DOHH2 (cell line): ENCODE data around the gene AIFM1.

Source experiments
- H3F3A ChIP-seq: fragments of 200-600 bp; sonication (generic), shearing (Covaris generic); 2 replicates; pipeline ENCODE4 v1.6.0; 2016; ENCODE audit warnings: antibody characterized with exemption, mild to moderate bottlenecking; ENCODE audit not compliant: control insufficient read depth, insufficient read depth
- H3K27ac ChIP-seq: fragments of 200-600 bp; sonication (generic); 2 replicates; pipeline ENCODE4 v1.5.1; 2014; ENCODE audit warnings: low read depth, mild to moderate bottlenecking, low read length, moderate library complexity
- H3K27me3 ChIP-seq: fragments of 200-600 bp; sonication (generic); 2 replicates; pipeline ENCODE4 v1.6.1; 2014; ENCODE audit warnings: mild to moderate bottlenecking, low read length, mixed read lengths; ENCODE audit not compliant: control insufficient read depth
- H3K36me3 ChIP-seq: fragments of 200-600 bp; sonication (generic); 2 replicates; pipeline ENCODE4 v1.6.1; 2014; ENCODE audit warnings: mild to moderate bottlenecking, low read length, moderate library complexity, mixed read lengths; ENCODE audit not compliant: control insufficient read depth
- H3K4me1 ChIP-seq: fragments of 200-600 bp; sonication (generic); 2 replicates; pipeline ENCODE4 v1.6.1; 2014; ENCODE audit warnings: mild to moderate bottlenecking, low read length, mixed read lengths; ENCODE audit not compliant: control insufficient read depth
- H3K4me2 ChIP-seq: fragments of 200-600 bp; sonication (generic); 2 replicates; pipeline ENCODE4 v1.6.0; 2014; ENCODE audit warnings: mild to moderate bottlenecking, low read length, moderate library complexity
- H3K4me3 ChIP-seq: fragments of 200-600 bp; sonication (generic); 2 replicates; pipeline ENCODE4 v1.5.1; 2014; ENCODE audit warnings: mild to moderate bottlenecking, low read length, mixed read lengths
- H3K79me2 ChIP-seq: fragments of 200-600 bp; sonication (generic); 2 replicates; pipeline ENCODE4 v1.6.1; 2014; ENCODE audit warnings: mild to moderate bottlenecking, low read length, mixed read lengths; ENCODE audit not compliant: control insufficient read depth
- H3K9me2 ChIP-seq: fragments of 200-600 bp; sonication (generic); replicated peaks from 2 replicates; pipeline ENCODE4 v1.6.1; 2014; ENCODE audit warnings: mild to moderate bottlenecking, low read length, mixed read lengths; ENCODE audit not compliant: control insufficient read depth
- H3K9me3 ChIP-seq: fragments of 200-600 bp; sonication (generic); 2 replicates; pipeline ENCODE4 v1.6.1; 2014; ENCODE audit warnings: antibody characterized with exemption, low read length, mixed read lengths; ENCODE audit not compliant: control insufficient read depth, insufficient read depth
- H4K20me1 ChIP-seq: fragments of 200-600 bp; sonication (generic); 2 replicates; pipeline ENCODE4 v1.6.0; 2014; ENCODE audit warnings: low read depth, mild to moderate bottlenecking, antibody characterized with exemption, low read length, moderate library complexity; ENCODE audit not compliant: control insufficient read depth, insufficient read depth
- EZH2phosphoT487 ChIP-seq: fragments of 200-600 bp; sonication (generic); IDR thresholded peaks from 2 replicates; pipeline ENCODE4 v1.6.1; 2017; ENCODE audit warnings: borderline replicate concordance, mild to moderate bottlenecking, antibody characterized with exemption, low read length, moderate library complexity, mixed read lengths
- TF ChIP-seq, protein P1 (sequence below): fragments of 200-600 bp; sonication (generic); IDR thresholded peaks from one replicate; pipeline ENCODE4 v1.5.1; 2014; ENCODE audit warnings: antibody characterized with exemption, mild to moderate bottlenecking, low read depth, low read length; ENCODE audit not compliant: poor library complexity, severe bottlenecking

Gene AIFM1

DNA sequence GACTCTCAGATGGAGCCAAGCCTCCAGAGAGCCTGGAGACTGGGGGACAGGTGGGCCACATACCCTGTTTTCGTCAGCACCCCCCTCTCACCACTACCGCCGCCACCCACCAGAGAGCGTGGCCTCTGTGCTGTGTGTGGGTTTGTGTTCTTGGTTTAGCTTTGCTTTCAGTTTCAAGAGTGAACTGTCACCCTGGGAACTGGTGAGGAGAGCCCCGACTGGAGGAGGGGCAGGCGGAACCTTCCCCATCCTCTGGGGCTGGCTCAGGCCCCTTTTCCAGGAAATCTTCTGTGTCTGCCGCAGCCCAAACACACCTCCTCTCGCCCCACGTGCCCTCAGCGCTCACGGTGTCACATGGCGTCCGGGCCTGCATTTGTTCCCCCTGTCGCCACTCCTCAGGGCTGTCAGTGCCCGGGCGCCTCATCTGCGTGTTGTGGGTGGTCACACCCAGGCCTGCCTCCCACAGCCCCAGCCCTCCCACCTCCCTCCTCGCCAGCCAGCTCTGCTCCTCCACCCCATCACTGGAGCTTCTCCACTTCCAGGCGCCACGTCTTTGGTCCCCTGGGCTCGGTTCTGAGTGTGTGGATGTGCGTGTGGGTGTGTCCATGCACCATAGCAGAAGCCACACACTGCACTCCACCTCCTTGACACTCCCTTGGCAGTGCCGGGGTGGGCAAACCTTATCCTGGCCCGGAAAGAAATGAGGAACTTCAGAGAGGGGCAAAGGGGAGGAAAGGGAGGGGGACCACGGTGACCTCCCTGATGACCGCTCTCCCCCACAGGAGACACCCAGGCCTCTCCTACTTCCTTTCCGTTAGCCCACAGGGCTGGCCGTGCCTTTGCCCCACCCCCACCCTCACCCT, 83.2 kb downstream of the AIFM1 start:
- Histone ChIP-seq H3K4me2 (peak overlapping the region; percentile 97), H3K27me3 (no peaks in the 10 kb centered on the region), H3F3A (peaks cover 16% of the 10 kb centered on the region), H3K9me2 (no peaks in the 10 kb centered on the region), H3K36me3 (peaks cover 21% of the 10 kb centered on the region), H3K4me1 (peaks cover 62% of the 10 kb centered on the region), H4K20me1 (no peaks in the 10 kb centered on the region), H3K79me2 (peaks cover 50% of the 10 kb centered on the region), H3K27ac (peak overlapping the region; percentile 97), H3K4me3 (peak overlapping the region; percentile 74), H3K9me3 (no peaks in the 10 kb centered on the region)
- no peak for TF ChIP-seq EZH2phosphoT487
- TF ChIP-seq, protein P1, sequence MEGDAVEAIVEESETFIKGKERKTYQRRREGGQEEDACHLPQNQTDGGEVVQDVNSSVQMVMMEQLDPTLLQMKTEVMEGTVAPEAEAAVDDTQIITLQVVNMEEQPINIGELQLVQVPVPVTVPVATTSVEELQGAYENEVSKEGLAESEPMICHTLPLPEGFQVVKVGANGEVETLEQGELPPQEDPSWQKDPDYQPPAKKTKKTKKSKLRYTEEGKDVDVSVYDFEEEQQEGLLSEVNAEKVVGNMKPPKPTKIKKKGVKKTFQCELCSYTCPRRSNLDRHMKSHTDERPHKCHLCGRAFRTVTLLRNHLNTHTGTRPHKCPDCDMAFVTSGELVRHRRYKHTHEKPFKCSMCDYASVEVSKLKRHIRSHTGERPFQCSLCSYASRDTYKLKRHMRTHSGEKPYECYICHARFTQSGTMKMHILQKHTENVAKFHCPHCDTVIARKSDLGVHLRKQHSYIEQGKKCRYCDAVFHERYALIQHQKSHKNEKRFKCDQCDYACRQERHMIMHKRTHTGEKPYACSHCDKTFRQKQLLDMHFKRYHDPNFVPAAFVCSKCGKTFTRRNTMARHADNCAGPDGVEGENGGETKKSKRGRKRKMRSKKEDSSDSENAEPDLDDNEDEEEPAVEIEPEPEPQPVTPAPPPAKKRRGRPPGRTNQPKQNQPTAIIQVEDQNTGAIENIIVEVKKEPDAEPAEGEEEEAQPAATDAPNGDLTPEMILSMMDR: peak; percentile 30

DNA sequence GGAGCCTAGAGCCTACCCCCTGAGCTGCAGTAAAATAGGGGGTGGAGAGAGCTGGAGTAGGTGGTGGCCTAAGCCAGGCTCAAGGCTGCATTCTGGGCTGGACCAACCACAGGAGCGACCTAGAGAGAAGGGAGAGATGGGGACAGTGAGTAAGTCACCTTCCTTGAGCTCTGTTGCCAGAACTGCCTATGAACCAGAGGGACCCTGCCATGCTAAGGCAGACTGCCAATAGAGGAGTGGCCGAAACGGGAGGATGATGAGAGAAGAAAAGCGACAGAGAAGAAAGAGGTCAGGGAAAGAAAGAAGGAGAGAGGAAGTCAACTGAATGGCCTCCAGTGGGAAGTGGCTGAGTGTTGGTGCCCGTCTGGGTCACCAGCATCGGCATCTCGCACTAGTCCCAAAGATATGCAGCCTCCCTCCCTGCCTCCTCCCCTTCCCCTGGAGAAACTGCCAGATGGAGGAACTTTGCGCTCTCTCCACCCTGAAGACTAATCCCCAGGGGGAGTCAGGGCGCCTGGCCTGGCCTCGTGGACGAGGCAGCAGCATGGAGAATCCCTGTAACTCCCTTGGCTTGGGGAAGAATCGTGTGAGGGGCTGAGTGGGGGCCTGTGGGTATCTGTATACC, 84.1 kb downstream of the AIFM1 start:
- H3K27ac ChIP-seq: peak overlapping the region; percentile 97
- H3K79me2 ChIP-seq: peaks cover 43% of the 10 kb centered on the region
- H3K4me2 ChIP-seq: no peak overlapping the region
- no peak overlapping the region for H3K4me3 ChIP-seq
- H4K20me1 ChIP-seq: no peaks in the 10 kb centered on the region
- H3K9me2 ChIP-seq: no peaks in the 10 kb centered on the region
- no peaks in the 10 kb centered on the region for H3K9me3 ChIP-seq
- H3F3A ChIP-seq: peaks cover 16% of the 10 kb centered on the region
- peaks cover 22% of the 10 kb centered on the region for H3K36me3 ChIP-seq
- TF ChIP-seq EZH2phosphoT487: no peak
- TF ChIP-seq, protein P1: no peak
- peaks cover 53% of the 10 kb centered on the region for H3K4me1 ChIP-seq
- H3K27me3 ChIP-seq: no peaks in the 10 kb centered on the region

- peak overlapping the region; percentile 97; the same call in 1 of the 2 replicates for H3K27ac ChIP-seq
- peaks cover 46% of the 10 kb centered on the region for H3K4me1 ChIP-seq
- H3K36me3 ChIP-seq: peaks cover 16% of the 10 kb centered on the region
- H4K20me1 ChIP-seq: no peaks in the 10 kb centered on the region
- no peaks in the 10 kb centered on the region for H3K9me2 ChIP-seq
- H3F3A ChIP-seq: peaks cover 16% of the 10 kb centered on the region
- H3K9me3 ChIP-seq: no peaks in the 10 kb centered on the region
- no peak for TF ChIP-seq EZH2phosphoT487
- TF ChIP-seq, protein P1: no peak
- H3K27me3 ChIP-seq: no peaks in the 10 kb centered on the region
- H3K79me2 ChIP-seq: peaks cover 37% of the 10 kb centered on the region
- no peak overlapping the region for H3K4me3 ChIP-seq
- H3K4me2 ChIP-seq: no peak overlapping the region
These were observed 84.8 kb downstream of the AIFM1 start for GRCh38 chrX:130080791-130081367.
